Measurements from ENCODE around the gene TNFRSF8. TPM values are rescaled to one million over a fixed set of nuclear protein-coding genes. Genes with fewer than 3 reads are reported as not detected.

The TNFRSF8 gene
- total RNA-seq, 2 experiments from 2014 or later, result 0.14 TPM; not detected in 1

DNA sequence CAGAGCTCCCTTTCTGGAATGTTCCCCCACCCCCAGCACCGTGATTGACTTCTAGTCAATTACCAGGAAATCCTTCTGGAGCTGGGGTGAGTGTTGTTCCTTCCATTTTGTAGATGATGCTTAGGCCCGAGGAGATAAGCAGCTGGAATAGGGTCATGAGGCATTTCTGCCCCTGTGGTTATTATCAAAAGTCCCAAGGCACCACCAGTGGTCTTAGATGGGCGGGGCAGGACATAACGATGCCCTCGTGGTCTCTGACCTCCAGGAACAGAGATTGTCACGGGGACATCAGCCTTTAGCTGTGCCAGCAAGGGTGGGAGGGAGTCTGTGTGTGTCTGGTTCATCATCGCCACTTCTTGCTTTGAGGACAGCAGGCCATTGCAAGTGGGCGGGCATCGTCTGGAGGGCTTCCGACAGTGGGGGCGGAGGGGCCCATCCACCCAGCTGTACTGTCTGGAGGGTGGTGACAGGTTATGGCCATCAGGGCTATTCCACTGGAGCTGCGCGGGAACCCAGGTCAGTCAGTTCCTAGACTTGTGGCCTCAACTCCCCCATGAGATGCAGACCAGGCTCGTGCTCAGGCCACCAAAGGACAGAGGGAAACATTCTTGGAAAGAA lies 22.6 kb downstream of the TNFRSF8 start:
- Mint-ChIP-seq H3K27ac (no peak overlapping the region), H3K27me3 (no peaks in the 10 kb centered on the region), H3K9me3 (peaks cover 14% of the 10 kb centered on the region), H3K36me3 (ENCODE audit: low read depth) (peaks cover 6% of the 10 kb centered on the region), H3K4me3 (no peak overlapping the region), H3K4me1 (ENCODE audit: low read depth) (peaks cover 50% of the 10 kb centered on the region)
- H3K27ac ChIP-seq (ENCODE audit: low read depth in 1 of 2, low read length in 2 of 2), result no peak overlapping the region
- ChIA-PET CTCF (no interaction called here), POLR2A (interaction anchor here (1.0 kb wide), 1 partner anchor 178 kb away, joined by 3 read pairs; no protein-coding TSS in a partner anchor)
- H3K27me3 ChIP-seq (ENCODE audit: control insufficient read depth in 1 of 2, insufficient read depth in 2 of 2, low read length in 2 of 2), result no peaks in the 10 kb centered on the region
- H3K36me3 ChIP-seq (ENCODE audit: insufficient read depth, low read length), result no peaks in the 10 kb centered on the region
- TF ChIP-seq, protein P1, sequence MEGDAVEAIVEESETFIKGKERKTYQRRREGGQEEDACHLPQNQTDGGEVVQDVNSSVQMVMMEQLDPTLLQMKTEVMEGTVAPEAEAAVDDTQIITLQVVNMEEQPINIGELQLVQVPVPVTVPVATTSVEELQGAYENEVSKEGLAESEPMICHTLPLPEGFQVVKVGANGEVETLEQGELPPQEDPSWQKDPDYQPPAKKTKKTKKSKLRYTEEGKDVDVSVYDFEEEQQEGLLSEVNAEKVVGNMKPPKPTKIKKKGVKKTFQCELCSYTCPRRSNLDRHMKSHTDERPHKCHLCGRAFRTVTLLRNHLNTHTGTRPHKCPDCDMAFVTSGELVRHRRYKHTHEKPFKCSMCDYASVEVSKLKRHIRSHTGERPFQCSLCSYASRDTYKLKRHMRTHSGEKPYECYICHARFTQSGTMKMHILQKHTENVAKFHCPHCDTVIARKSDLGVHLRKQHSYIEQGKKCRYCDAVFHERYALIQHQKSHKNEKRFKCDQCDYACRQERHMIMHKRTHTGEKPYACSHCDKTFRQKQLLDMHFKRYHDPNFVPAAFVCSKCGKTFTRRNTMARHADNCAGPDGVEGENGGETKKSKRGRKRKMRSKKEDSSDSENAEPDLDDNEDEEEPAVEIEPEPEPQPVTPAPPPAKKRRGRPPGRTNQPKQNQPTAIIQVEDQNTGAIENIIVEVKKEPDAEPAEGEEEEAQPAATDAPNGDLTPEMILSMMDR (IDR thresholded peaks at IDR 0.05), result no peak
- peaks cover 9 to 22% of the 10 kb centered on the region in 2 experiments for H3K9me3 ChIP-seq (ENCODE audit: control insufficient read depth in 1 of 2, insufficient read depth in 1 of 2, low read length in 2 of 2)
- no peak for ATAC-seq (ENCODE audit: poor library complexity)
- intact Hi-C loops (cut with DNase I, micrococcal nuclease), result no loop called here
- H3K4me3 ChIP-seq (ENCODE audit: low read length), result no peak overlapping the region
- peaks cover 47% of the 10 kb centered on the region for H3K4me1 ChIP-seq (ENCODE audit: insufficient read depth, low read length)
- DNase-seq, result no peak

DNA sequence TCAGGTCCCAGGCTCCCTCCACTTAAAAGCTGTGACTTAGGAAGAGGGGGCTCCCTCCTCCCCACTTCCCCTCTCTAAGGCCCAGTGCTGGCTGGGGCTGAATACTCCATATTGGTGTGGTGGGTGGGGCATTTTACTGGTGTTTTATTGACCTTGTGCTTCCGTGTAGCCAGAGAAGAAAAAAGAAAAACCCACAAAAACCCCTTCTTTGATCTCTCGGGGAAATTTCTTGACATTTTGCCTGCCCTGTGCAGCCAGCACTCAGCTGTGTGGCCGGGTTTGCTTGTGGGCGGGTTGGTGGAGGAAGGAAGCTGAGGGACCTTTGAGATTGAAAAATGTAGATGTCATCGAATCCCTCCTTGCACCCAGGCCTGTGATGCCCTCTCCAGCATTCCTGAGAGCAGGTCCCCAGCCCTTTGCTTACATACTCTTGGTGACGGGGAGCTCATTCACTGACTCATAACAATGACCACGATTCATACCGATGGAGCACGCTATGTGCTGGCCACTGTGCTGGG lies 24.8 kb downstream of the TNFRSF8 start:
- Mint-ChIP-seq H3K4me1 (ENCODE audit: low read depth) (peaks cover 48% of the 10 kb centered on the region), H3K27ac (peak overlapping the region; percentile 80), H3K36me3 (ENCODE audit: low read depth) (peaks cover under 1% of the 10 kb centered on the region), H3K27me3 (no peaks in the 10 kb centered on the region), H3K9me3 (peaks cover 6% of the 10 kb centered on the region), H3K4me3 (peak overlapping the region; percentile 56)
- Histone ChIP-seq H3K4me1 (ENCODE audit: insufficient read depth, low read length) (peaks cover 44% of the 10 kb centered on the region), H3K4me3 (ENCODE audit: low read length) (peak overlapping the region; percentile 24), H3K27ac (ENCODE audit: low read depth in 1 of 2, low read length in 2 of 2) (peak overlapping the region; percentile 18 to 61), H3K27me3 (ENCODE audit: control insufficient read depth in 1 of 2, insufficient read depth in 2 of 2, low read length in 2 of 2) (no peaks in the 10 kb centered on the region), H3K36me3 (ENCODE audit: insufficient read depth, low read length) (no peaks in the 10 kb centered on the region), H3K9me3 (ENCODE audit: control insufficient read depth in 1 of 2, insufficient read depth in 1 of 2, low read length in 2 of 2) (peaks cover 5 to 8% of the 10 kb centered on the region in 2 experiments)
- TF ChIP-seq, protein P1 (IDR thresholded peaks at IDR 0.05), result no peak
- ChIA-PET CTCF (interaction anchor here (3.5 kb wide), 1 partner anchor 8 kb away, joined by 10 read pairs; no protein-coding TSS in a partner anchor), POLR2A (interaction anchor here (0.9 to 1.8 kb wide), 7 partner anchors 20 to 180 kb away, joined by 3 to 9 read pairs (median 4); partner anchors contain the start of genes MFN2 and MIIP)
- peak; percentile 54 for ATAC-seq (ENCODE audit: poor library complexity)
- peak in 8 of 14 experiments; percentile 11 to 85 (median 32) for DNase-seq
- intact Hi-C loops (cut with DNase I, micrococcal nuclease), result no loop called here

DNA sequence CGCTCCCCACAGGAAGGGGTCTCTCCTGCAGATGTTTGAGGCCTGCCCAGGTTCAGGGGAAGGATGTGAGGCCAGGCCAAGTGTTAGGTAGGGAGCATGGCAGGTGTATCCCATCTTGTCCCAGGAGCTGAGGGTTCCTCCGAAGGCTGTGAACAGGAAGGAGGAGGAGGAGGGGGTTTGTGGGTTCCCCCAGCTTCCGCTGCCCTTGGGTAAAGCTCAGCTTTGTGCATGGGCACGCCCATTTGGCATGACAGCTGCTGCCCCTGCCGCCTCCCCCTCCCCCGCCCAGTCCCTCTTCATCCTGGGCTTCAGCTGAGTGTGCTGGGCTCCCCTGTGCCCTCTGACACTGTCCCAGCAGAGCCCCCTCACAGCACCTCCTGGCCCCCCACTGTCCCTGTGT lies 25.5 kb downstream of the TNFRSF8 start:
- TF ChIP-seq, protein P1 (IDR thresholded peaks at IDR 0.05), result no peak
- ATAC-seq (ENCODE audit: poor library complexity) (peak; percentile 65), DNase-seq (peak in 13 of 14 experiments; percentile 9 to 85 (median 47))
- Mint-ChIP-seq H3K4me3 (peak overlapping the region; percentile 75), H3K4me1 (ENCODE audit: low read depth) (peaks cover 48% of the 10 kb centered on the region), H3K9me3 (peaks cover 4% of the 10 kb centered on the region), H3K36me3 (ENCODE audit: low read depth) (no peaks in the 10 kb centered on the region), H3K27me3 (no peaks in the 10 kb centered on the region), H3K27ac (peak overlapping the region; percentile 80)
- Histone ChIP-seq H3K27me3 (ENCODE audit: control insufficient read depth in 1 of 2, insufficient read depth in 2 of 2, low read length in 2 of 2) (no peaks in the 10 kb centered on the region), H3K9me3 (ENCODE audit: control insufficient read depth in 1 of 2, insufficient read depth in 1 of 2, low read length in 2 of 2) (peaks cover 0 to 3% of the 10 kb centered on the region in 2 experiments), H3K36me3 (ENCODE audit: insufficient read depth, low read length) (no peaks in the 10 kb centered on the region), H3K27ac (ENCODE audit: low read depth in 1 of 2, low read length in 2 of 2) (peak overlapping the region; percentile 25 to 61), H3K4me1 (ENCODE audit: insufficient read depth, low read length) (peaks cover 44% of the 10 kb centered on the region), H3K4me3 (ENCODE audit: low read length) (peak overlapping the region; percentile 24)
- POLR2A ChIA-PET, result interaction anchor here (0.5 to 1.8 kb wide), 8 partner anchors 21 to 181 kb away, joined by 3 to 9 read pairs (median 4); partner anchors contain the start of genes MFN2 and MIIP
- intact Hi-C loops (cut with DNase I, micrococcal nuclease), result no loop called here
- CTCF ChIA-PET, result interaction anchor here (3.5 kb wide), 1 partner anchor 9 kb away, joined by 10 read pairs; no protein-coding TSS in a partner anchor

Measured in CD4-positive, alpha-beta T cell (primary cell).